Activated naive CD8-positive, alpha-beta T cell treated with anti-CD3 and anti-CD28 coated beads, Interleukin-2, amount 50 U/mL, for 16 hours (primary cell): ENCODE measurements around the gene BAG1.

Experiments
- DNase-seq: peaks from one replicate; pipeline ENCODE4 v3.0.0-alpha.2; 2020; ENCODE audit warnings: low read depth, low spot score

BAG1 gene

GRCh38 chr9:33264473-33265177 is at the start of gene BAG1, which contains the start of gene CHMP5:
BAG1 (minus strand) TSS chr9:33264708.
CHMP5 (plus strand) TSS chr9:33265049; CDS start chr9:33265079, 30 bp downstream.
- peak; percentile 100 for DNase-seq

- DNase-seq: no peak
Measured at GRCh38 chr9:33311953-33312352, 47.4 kb upstream of the BAG1 start.

GRCh38 chr9:33310748-33311147 is 46.2 kb upstream of the BAG1 start:
- DNase-seq: no peak

- DNase-seq: no peak
Measured at GRCh38 chr9:33309903-33310302, 45.4 kb upstream of the BAG1 start.

- no peak for DNase-seq
Measured at GRCh38 chr9:33307067-33307466, 42.6 kb upstream of the BAG1 start.

GRCh38 chr9:33306037-33306436 is 41.5 kb upstream of the BAG1 start:
- no peak for DNase-seq

- no peak for DNase-seq
Measured at GRCh38 chr9:33304362-33304761, 39.9 kb upstream of the BAG1 start.

GRCh38 chr9:33300546-33300945 is 36.0 kb upstream of the BAG1 start:
- DNase-seq: no peak

GRCh38 chr9:33297432-33297831 is 32.9 kb upstream of the BAG1 start:
- DNase-seq: no peak

- DNase-seq: no peak
Measured at GRCh38 chr9:33295571-33295970, 31.1 kb upstream of the BAG1 start.

- no peak for DNase-seq
Measured at GRCh38 chr9:33294670-33295432, 30.3 kb upstream of the BAG1 start.

- DNase-seq: no peak
Measured at GRCh38 chr9:33293782-33294181, 29.3 kb upstream of the BAG1 start.

GRCh38 chr9:33291901-33292300 is 27.4 kb upstream of the BAG1 start:
- no peak for DNase-seq

GRCh38 chr9:33291031-33291397 is 26.5 kb upstream of the BAG1 start:
- no peak for DNase-seq

GRCh38 chr9:33290247-33291030 is 25.9 kb upstream of the BAG1 start, which contains the start of gene NFX1:
NFX1 (plus strand) TSS chr9:33290516; CDS start chr9:33290573, 57 bp downstream.
- peak; percentile 91 for DNase-seq

- no peak for DNase-seq
Measured at GRCh38 chr9:33289936-33290246, 25.4 kb upstream of the BAG1 start.

GRCh38 chr9:33289496-33289895 is 25.0 kb upstream of the BAG1 start:
- no peak for DNase-seq

GRCh38 chr9:33288828-33289483 is 24.4 kb upstream of the BAG1 start:
- DNase-seq: no peak

- DNase-seq: no peak
Measured at GRCh38 chr9:33288235-33288634, 23.7 kb upstream of the BAG1 start.

GRCh38 chr9:33287087-33287490 is 22.6 kb upstream of the BAG1 start:
- no peak for DNase-seq

GRCh38 chr9:33285502-33285901 is 21.0 kb upstream of the BAG1 start:
- DNase-seq: no peak

- no peak for DNase-seq
Measured at GRCh38 chr9:33277484-33277883, 13.0 kb upstream of the BAG1 start.
